KMS-11 (cell line): Measurements from ENCODE around the gene LAD1.

Experiments
- H2AFZ ChIP-seq: fragments of 200-600 bp; sonication (generic); 2 replicates; pipeline ENCODE4 v1.6.1; 2016; ENCODE audit warnings: antibody characterized with exemption, mixed run types, low read depth
- H3K27ac ChIP-seq: fragments of 200-600 bp; sonication (generic); 2 replicates; pipeline ENCODE4 v1.6.1; 2016; ENCODE audit warnings: mild to moderate bottlenecking, mixed run types
- H3K27me3 ChIP-seq: fragments of 200-600 bp; sonication (generic); 2 replicates; pipeline ENCODE4 v1.6.1; 2017; ENCODE audit warnings: mild to moderate bottlenecking, low read depth, mixed run types, moderate library complexity; ENCODE audit not compliant: insufficient read depth
- H3K36me3 ChIP-seq: fragments of 200-600 bp; sonication (generic); 2 replicates; pipeline ENCODE4 v1.6.1; 2017; ENCODE audit warnings: mild to moderate bottlenecking, mixed run types; ENCODE audit not compliant: insufficient read depth
- H3K4me1 ChIP-seq: fragments of 200-600 bp; sonication (generic); 2 replicates; pipeline ENCODE4 v1.6.1; 2016; ENCODE audit warnings: mild to moderate bottlenecking, low read depth, mixed run types; ENCODE audit not compliant: poor library complexity, severe bottlenecking
- H3K4me2 ChIP-seq: fragments of 200-600 bp; sonication (generic); 2 replicates; pipeline ENCODE4 v1.7.0; 2016; ENCODE audit warnings: mild to moderate bottlenecking, mixed run types
- H3K4me3 ChIP-seq: fragments of 200-600 bp; sonication (generic); IDR thresholded peaks from 2 replicates; pipeline ENCODE4 v1.6.1; 2017; ENCODE audit warnings: low read depth, low read length, mixed read lengths; ENCODE audit not compliant: insufficient read depth
- H3K79me2 ChIP-seq: fragments of 200-600 bp; sonication (generic); 2 replicates; pipeline ENCODE4 v1.6.1; 2016; ENCODE audit warnings: low read depth, mixed run types; ENCODE audit not compliant: insufficient read depth
- H3K9ac ChIP-seq: fragments of 200-600 bp; sonication (generic); 2 replicates; pipeline ENCODE4 v1.6.1; 2016; ENCODE audit warnings: mild to moderate bottlenecking, mixed run types
- H4K20me1 ChIP-seq: fragments of 200-600 bp; sonication (generic); 2 replicates; pipeline ENCODE4 v1.6.1; 2016; ENCODE audit warnings: mild to moderate bottlenecking, mixed run types; ENCODE audit not compliant: insufficient read depth
- TF ChIP-seq, protein P1 (sequence below): fragments of 200-600 bp; sonication (generic); conservative IDR thresholded peaks from 2 replicates; pipeline ENCODE4 v1.6.1; 2017; ENCODE audit warnings: low read depth, mild to moderate bottlenecking, antibody characterized with exemption, low read length, moderate library complexity, mixed read lengths

Gene LAD1

DNA sequence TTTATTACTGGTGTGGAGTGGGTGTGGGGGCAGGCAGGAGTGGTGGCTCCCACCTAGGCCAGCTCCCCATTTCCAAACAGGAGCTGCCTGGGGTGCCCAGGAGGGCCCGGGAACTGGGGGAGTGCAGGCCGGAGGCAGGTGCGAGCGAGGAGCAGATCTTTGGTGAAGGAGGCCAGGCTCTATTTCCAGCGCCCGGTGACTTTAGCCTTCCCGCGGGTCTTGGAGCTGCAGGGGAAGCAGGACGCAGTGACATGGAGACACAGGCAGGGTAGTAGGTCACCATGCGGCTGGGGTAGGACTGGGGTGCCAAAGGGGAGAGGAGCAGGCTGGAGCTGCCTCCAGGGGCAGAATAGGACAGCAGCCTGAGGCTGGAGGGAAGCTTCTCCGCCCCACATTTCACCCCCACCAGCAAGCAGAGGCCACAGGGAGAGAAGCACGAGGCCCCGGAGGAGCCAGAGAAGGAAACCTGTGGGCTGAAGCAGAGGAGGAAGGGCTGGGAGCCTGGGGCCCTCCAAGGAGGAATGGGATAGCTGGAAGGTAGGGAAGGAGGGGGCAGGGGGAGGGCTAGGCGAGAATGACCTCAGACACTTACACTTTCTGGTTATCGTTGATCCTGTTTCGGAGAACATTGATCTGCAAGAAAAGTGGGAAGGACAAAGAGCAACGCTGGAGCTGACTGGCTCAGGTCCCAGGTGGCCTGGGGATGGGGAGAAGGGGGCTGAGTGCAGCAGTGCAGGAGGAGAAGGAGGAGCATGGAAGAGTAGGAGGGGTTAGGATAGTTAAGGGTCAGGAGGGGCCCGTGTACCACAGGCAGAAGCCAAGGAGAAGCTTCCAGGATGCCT, 39.9 kb downstream of the LAD1 start:
- no peak overlapping the region for H3K27ac ChIP-seq
- TF ChIP-seq, protein P1, sequence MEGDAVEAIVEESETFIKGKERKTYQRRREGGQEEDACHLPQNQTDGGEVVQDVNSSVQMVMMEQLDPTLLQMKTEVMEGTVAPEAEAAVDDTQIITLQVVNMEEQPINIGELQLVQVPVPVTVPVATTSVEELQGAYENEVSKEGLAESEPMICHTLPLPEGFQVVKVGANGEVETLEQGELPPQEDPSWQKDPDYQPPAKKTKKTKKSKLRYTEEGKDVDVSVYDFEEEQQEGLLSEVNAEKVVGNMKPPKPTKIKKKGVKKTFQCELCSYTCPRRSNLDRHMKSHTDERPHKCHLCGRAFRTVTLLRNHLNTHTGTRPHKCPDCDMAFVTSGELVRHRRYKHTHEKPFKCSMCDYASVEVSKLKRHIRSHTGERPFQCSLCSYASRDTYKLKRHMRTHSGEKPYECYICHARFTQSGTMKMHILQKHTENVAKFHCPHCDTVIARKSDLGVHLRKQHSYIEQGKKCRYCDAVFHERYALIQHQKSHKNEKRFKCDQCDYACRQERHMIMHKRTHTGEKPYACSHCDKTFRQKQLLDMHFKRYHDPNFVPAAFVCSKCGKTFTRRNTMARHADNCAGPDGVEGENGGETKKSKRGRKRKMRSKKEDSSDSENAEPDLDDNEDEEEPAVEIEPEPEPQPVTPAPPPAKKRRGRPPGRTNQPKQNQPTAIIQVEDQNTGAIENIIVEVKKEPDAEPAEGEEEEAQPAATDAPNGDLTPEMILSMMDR = no peak
- H3K4me3 ChIP-seq = no peak overlapping the region
- H3K9ac ChIP-seq = no peak overlapping the region
- H3K4me2 ChIP-seq = no peak overlapping the region
- H3K79me2 ChIP-seq = no peaks in the 10 kb centered on the region
- H3K27me3 ChIP-seq = peaks cover 24% of the 10 kb centered on the region
- H3K4me1 ChIP-seq = no peaks in the 10 kb centered on the region
- H2AFZ ChIP-seq = no peak overlapping the region
- no peaks in the 10 kb centered on the region for H4K20me1 ChIP-seq
- no peaks in the 10 kb centered on the region for H3K36me3 ChIP-seq

- H3K27me3 ChIP-seq = peaks cover 23% of the 10 kb centered on the region
- TF ChIP-seq, protein P1 = no peak
- no peaks in the 10 kb centered on the region for H3K36me3 ChIP-seq
- no peak overlapping the region for H3K27ac ChIP-seq
- no peaks in the 10 kb centered on the region for H4K20me1 ChIP-seq
- H3K4me3 ChIP-seq = no peak overlapping the region
- no peaks in the 10 kb centered on the region for H3K79me2 ChIP-seq
- H2AFZ ChIP-seq = no peak overlapping the region
- H3K4me1 ChIP-seq = no peaks in the 10 kb centered on the region
- H3K9ac ChIP-seq = no peak overlapping the region
- H3K4me2 ChIP-seq = no peak overlapping the region
Measured at GRCh38 chr1:201358596-201358995, 40.5 kb downstream of the LAD1 start.

DNA sequence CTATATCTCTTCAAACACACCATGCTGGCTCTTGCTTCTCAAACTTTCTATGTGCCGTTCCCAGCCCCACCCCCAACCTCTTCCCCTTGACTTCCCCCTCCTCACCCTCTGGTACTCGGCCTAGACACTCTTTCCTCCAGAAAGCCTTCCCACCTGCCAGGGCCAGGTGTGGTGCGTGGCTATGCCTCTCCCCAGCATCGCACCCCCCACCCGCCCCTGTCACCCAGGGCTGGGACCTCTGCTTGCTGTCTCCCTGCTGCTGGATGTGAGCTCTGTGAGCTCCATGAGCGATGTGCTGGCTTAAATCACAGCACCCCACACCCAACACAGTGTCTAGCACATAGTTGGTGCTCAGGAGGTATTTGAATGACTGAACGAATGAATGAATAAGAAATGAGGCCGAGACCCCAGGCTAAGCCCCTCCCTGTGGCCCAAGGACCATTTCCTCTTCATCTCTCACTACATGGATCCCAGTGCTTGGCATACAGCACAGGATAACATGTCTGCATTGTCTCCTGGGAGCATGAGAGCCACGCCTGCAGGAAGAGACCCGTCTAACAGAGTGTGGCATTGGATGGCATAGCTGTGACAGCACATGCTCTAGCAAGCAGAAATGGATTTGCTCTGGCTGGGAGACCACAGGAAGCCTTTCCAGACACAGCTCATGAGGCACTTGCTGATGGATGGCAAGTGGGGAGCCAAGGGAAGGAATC, 41.3 kb downstream of the LAD1 start:
- Histone ChIP-seq H3K36me3 (no peaks in the 10 kb centered on the region), H3K27me3 (peaks cover 15% of the 10 kb centered on the region), H3K4me3 (no peak overlapping the region), H4K20me1 (no peaks in the 10 kb centered on the region), H3K4me1 (no peaks in the 10 kb centered on the region), H3K4me2 (no peak overlapping the region), H3K79me2 (no peaks in the 10 kb centered on the region), H3K27ac (no peak overlapping the region), H3K9ac (no peak overlapping the region), H2AFZ (no peak overlapping the region)
- TF ChIP-seq, protein P1 = no peak

DNA sequence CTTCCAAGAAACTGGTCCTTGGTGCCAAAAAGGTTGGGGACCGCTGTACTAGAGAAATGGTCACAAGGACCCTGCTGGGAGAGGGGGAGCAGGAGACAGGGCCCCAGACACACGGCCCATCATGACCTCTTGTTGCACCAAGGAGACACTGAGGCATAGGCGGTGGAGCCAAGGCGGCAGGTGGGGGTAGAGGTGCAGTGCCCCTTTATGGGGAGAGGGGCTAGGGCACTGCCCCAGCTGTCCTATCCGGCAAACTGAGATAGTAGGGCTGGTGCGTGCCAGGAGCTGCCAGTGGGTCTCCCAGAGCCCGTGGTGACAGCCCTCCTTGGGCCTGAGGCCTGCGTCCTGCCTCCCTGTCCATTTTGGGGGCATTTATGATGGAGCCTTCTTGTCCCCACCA, 41.9 kb downstream of the LAD1 start:
- Histone ChIP-seq H3K4me2 (no peak overlapping the region), H3K4me3 (no peak overlapping the region), H3K27ac (no peak overlapping the region), H3K4me1 (no peaks in the 10 kb centered on the region), H4K20me1 (no peaks in the 10 kb centered on the region), H3K9ac (no peak overlapping the region), H3K79me2 (no peaks in the 10 kb centered on the region), H3K36me3 (no peaks in the 10 kb centered on the region), H2AFZ (no peak overlapping the region), H3K27me3 (peaks cover 10% of the 10 kb centered on the region)
- TF ChIP-seq, protein P1 = no peak
